Body of pancreas (tissue), 4 donors: ENCODE measurements around the gene FBXO31.

ENCODE experiments used
- CTCF ChIP-seq, 7 experiments: fragments of 450-650 bp in 4 of 7; fragments of 200-600 bp in 3 of 7; sonication (generic) in 3 of 7; IDR thresholded peaks; one replicate each; pipeline ENCODE4 v1.5.1; 2016 to 2019; ENCODE audit warnings: antibody characterized with exemption in 7 of 7
- POLR2A ChIP-seq, 3 donors: fragments of 450-650 bp; IDR thresholded peaks; one replicate each; pipeline ENCODE4 v1.6.1; 2016; ENCODE audit warnings: antibody characterized with exemption in 3 of 3, mild to moderate bottlenecking in 2 of 3

- TF ChIP-seq CTCF (IDR thresholded peaks at IDR 0.05) (no peak), POLR2A (IDR thresholded peaks at IDR 0.05) (peak in 1 of 3 donors; percentile 48)
Measured at GRCh38 chr16:87389245-87389644, 5.7 kb upstream of the FBXO31 start.
